GM19467 (cell line): ENCODE measurements around the gene MT4.

ENCODE experiments used
- ATAC-seq: cut with Tn5 transposase; IDR thresholded peaks from one replicate; pipeline ENCODE4 v1.9.1; 2021; ENCODE audit warnings: mild to moderate bottlenecking, moderate library complexity; ENCODE audit not compliant: unreplicated experiment

The MT4 gene

GRCh38 chr16:56601325-56601724, 36.5 kb downstream of the MT4 start:
- ATAC-seq: no peak

- ATAC-seq: no peak
Measured at GRCh38 chr16:56603589-56603988, 38.7 kb downstream of the MT4 start.

- ATAC-seq: no peak
Measured at GRCh38 chr16:56604966-56605365, 40.1 kb downstream of the MT4 start.

DNA sequence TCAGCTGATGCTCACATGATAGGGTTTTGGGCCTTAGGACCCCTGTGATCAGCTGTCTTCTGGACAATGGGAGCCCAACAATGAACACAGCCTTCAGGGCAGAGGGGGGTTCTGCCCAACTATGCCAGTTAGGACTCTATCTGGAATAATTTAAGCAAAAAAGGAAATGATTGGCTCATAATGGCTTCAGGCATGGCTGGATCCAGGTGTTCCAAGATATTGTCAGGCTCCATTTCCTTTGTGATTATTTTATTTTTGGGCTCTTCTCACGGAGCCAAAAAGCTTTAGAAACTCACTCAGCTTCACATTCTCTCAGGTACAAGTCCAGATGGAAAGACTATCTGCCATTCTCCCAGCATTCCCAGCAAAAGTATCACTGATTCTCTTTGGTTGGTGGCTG, 40.6 kb downstream of the MT4 start:
- no peak for ATAC-seq

- no peak for ATAC-seq
Measured at GRCh38 chr16:56606071-56606475, 41.2 kb downstream of the MT4 start.

DNA sequence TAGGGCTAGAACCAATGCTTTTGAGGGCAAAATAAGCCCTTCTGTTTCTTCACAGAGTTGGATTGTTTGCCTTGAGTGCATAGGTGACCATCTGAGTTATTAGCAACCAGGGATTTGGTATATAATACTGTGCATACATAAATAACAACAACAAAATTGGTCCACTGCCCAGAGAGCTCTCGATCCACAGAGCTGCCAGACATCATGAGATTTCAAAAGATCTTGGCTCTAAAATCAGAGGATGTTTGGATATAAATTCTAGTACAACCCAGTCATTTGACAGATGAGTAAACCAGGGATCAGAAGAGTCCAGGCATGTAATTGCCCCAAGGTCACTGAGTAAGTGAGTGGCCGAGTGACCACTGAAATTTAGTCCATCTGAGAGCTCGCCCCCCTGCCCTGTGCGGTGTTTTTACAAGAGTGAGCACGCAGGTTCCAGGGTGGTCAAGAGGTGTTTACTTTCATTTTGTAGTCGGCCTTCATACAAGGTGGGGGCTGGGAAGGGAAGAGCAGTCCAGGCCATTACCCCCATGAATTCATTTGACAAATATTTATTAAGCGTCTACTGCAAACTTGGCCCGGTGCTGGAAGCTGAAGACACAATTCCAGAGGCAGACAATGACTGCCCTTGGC, 41.7 kb downstream of the MT4 start:
- no peak for ATAC-seq

DNA sequence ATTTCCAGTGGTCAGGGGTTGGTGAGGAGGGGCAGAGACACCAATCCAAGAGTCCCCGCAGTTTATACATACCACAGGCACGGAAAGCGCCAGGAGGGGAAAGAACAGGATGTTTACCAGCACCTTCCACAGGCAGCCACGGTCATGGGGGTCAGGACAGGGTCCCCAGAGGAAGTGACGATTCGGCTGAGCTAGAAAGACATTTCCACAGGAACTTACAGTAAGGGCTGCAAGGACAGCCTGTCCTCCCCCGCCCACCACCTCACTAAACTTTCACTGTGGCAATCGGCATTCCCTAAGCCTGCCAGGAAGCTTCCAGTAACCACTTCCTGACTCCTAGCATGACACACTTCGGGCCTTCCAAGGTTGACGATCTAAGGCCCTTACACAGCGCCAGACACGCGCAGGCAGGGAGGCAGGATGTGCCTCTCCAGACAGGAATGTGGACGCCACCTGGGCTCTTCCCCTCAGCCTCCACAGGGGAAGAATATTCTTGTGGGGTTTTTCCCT, 42.3 kb downstream of the MT4 start:
- no peak for ATAC-seq

DNA sequence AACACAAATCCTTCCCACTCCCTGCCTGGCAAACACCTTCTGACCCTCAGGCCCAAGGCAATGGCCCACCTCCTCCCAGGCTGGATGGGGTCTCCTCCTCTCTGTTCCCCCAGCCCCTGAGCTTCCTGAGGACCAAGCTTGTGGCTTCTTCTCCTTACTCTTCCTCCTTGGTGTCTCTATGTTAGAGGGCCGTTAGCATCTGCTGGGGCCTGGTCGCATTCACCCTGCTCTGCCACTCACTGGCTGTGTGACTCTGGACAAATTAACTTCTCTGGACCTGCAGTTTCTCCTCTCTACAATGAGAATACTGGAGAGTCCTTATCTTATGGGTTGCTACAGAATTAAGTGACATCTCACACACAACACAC, 42.8 kb downstream of the MT4 start:
- ATAC-seq: no peak

DNA sequence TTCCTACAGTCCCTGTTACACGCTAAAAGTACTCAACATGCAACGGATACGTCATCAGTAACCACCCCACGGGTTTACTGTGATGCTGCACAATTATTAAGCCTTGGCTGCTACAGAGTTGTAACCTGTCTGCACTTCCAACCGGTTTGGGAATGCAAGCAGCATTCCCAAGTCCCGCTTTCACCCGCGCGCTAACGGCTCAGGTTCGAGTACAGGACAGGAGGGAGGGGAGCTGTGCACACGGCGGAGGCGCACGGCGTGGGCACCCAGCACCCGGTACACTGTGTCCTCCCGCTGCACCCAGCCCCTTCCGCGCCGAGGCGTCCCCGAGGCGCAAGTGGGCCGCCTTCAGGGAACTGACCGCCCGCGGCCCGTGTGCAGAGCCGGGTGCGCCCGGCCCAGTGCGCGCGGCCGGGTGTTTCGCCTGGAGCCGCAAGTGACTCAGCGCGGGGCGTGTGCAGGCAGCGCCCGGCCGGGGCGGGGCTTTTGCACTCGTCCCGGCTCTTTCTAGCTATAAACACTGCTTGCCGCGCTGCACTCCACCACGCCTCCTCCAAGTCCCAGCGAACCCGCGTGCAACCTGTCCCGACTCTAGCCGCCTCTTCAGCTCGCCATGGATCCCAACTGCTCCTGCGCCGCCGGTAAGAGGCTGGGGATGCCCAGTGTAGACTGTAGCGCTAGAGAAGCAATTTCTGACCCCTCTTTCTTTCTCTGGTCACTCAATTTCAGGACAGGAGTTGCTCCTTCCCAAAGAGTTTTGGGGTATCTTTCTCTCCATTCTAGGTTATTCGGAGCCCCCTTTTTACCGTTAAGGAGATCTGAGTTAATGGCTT, 43.4 kb downstream of the MT4 start, which contains the start of gene MT2A:
Gene MT2A, plus strand, starts transcription at position 542 of the 833 bp plus-strand sequence. Its CDS starts 72 bp downstream, at position 614.
- peak; percentile 80 for ATAC-seq

DNA sequence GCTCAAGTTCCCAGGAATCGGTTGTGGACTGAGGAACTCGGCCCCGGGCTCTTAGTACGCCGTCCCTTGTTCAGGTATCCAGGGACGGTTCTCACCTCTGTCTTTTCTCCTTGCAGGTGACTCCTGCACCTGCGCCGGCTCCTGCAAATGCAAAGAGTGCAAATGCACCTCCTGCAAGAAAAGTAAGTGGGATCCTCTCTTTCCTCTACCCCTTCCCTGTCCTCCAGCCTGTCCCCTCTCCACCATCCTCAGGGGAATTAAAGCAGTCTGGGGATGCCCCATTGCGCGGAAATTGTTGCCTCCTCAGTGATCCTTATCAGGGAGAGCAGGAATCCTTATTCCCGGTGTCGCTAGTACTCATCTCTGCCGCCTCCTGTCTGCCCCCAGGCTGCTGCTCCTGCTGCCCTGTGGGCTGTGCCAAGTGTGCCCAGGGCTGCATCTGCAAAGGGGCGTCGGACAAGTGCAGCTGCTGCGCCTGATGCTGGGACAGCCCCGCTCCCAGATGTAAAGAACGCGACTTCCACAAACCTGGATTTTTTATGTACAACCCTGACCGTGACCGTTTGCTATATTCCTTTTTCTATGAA, 44.1 kb downstream of the MT4 start:
- no peak for ATAC-seq

DNA sequence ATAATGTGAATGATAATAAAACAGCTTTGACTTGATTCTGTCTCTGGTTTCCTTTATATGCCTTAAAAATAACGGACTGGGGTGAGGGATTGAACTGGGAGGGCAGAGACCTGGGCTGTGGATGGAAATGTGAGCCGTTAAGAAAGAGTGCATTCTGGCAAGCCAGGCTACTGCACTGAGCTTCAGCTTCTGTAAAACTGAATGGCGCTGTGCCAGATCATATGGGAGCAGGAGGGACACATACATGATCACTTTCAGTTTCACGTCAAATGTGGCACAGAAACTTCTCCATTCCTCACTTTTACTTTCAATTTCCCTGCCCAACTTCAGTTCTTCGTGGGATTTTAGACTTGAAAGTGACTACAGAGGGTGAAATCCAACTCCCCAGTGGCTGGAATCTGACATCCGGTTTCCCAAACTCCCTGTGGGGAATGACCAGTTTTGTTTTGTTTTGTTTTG, 44.6 kb downstream of the MT4 start:
- ATAC-seq: no peak

DNA sequence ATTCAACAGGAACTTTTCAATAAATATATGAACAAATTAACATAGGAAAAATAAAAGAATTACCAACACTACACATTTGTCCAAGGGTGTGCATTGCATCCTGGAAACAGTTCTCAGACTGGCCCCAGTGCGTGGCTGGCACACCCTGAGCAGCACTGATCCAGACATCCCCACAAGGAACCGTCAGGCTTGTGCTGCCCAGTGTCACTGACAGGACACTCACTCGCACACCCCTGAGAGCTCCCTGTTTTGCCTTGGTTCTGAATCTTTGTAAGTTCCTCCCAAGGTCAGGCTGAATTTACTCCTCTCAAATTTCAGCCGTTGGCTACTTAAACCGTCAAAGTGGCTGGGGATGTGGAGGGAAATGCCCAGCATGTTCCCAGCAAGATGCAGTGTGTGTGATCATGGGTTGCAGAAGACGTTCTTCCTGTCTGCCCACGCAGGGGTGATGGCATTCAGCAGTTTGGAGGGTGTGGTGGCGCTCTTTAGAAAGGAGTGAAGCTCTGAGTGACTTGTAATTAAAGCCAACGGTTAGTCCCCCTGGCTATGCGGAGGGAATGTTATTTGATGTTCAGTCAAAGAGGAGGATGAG, 45.2 kb downstream of the MT4 start:
- ATAC-seq: no peak

DNA sequence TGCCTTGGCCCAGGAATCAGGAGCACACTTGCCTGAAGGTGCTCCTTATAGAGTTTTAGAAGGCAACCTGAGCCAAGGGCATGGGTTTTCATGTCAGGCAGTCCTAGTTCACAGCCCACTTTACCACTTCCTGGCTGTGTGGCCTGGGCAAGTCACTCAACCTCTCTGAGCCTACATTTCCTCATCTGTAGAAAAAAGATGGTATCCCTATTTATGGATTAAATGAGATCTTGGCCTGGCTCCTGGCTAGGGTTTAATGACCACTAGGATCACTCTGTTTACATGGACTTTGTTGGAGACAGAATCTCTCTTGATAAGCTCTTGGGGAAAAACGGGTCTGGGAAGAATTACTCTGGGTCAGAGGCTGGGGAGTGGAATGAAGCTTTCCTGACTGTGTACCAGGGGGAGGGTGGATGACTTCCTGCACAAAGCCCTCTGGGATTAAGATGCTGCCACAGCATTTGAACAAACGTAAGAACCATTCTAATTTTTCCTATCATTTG, 45.8 kb downstream of the MT4 start:
- ATAC-seq: no peak

DNA sequence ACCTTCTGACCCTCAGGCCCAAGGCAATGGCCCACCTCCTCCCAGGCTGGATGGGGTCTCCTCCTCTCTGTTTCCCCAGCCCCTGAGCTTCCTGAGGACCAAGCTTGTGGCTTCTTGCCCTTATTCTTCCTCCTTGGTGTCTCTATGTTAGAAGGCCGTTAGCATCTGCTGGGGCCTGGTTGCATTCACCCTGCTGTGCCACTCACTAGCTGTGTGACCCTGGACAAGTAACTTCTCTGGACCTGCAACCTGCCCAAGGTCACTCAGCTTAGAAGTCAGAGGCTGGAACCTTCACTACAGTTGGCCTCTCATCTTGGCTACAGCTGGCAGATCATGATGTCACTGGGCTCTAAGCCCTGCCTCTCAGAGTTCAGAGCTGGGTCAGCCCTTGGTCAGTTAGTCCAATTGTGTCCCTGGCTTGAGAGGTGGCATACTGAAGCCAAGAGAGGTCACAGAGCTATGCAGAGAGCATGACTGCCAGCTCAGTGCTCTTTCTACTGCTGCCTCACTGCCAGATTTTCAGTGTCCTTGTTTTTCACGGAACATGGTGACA, 46.5 kb downstream of the MT4 start:
- no peak for ATAC-seq

DNA sequence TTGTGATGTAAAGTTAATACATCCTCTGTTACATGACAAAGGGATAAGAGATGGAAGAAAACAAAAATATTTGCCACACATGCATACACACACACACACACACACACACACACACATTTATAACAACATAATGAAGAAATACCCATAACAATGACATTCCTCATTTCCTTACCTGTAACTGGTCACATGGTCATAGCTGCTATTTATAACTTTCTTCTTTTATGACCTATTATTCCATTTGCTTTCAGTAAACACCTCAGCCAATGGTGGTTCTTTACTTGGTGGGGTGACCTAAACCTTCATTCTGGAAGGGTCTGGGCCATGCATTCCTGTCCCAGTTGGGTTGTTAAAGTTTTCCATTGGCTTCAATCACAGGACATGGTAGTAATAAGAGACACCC, 48.8 kb downstream of the MT4 start:
- no peak for ATAC-seq

GRCh38 chr16:56614549-56614991, 49.7 kb downstream of the MT4 start:
- no peak for ATAC-seq

- no peak for ATAC-seq
Measured at GRCh38 chr16:56615353-56615752, 50.5 kb downstream of the MT4 start.

DNA sequence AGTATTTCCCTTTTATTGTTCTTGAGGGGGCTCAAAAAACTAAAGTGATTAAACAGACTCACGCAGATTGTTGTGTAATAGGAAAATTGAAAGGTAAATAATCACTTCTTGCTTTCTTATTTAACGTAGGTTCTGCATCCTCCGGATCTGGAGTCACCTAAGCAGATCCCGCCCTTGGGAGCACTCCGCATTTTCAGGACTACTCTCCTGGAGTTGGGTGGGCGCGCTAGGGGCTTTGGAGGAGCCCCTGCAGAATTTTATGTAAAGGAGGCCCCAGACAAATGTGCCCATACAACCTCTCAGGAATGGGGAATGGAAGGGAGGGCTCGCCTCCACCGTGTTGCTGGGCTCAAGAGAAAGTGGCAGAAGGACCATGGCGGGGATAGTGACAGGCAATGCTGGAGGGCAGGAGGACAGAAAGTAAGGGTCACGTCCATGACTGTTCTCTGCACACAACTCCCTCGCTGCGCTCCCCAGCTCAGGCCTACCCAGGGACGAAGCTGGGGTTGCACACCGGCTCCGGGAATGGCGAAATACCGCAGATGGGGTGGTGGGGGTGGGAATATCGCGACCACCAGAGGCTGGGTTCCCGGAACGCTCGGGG, 51.8 kb downstream of the MT4 start:
- no peak for ATAC-seq

GRCh38 chr16:56617212-56618085, 52.6 kb downstream of the MT4 start:
- ATAC-seq: no peak
